HG02973 (cell line): ENCODE results near the gene UBE3C.

Experiments used
- ATAC-seq: cut with Tn5 transposase; IDR thresholded peaks from one replicate; pipeline ENCODE4 v1.9.1; 2021; ENCODE audit warnings: moderate library complexity; ENCODE audit not compliant: unreplicated experiment

The UBE3C gene

GRCh38 chr7:157168571-157168970, 29.8 kb downstream of the UBE3C start:
- ATAC-seq, result no peak

GRCh38 chr7:157176771-157177170, 38.0 kb downstream of the UBE3C start:
- ATAC-seq, result no peak

- no peak for ATAC-seq
Measured at GRCh38 chr7:157177333-157177982, 38.7 kb downstream of the UBE3C start.

- no peak for ATAC-seq
Measured at GRCh38 chr7:157177983-157178381, 39.3 kb downstream of the UBE3C start.

- ATAC-seq, result no peak
Measured at GRCh38 chr7:157183832-157184231, 45.1 kb downstream of the UBE3C start.

GRCh38 chr7:157188091-157188665, 49.5 kb downstream of the UBE3C start:
- no peak for ATAC-seq

- ATAC-seq, result no peak
Measured at GRCh38 chr7:157189405-157189804, 50.7 kb downstream of the UBE3C start.

- no peak for ATAC-seq
Measured at GRCh38 chr7:157192861-157193260, 54.1 kb downstream of the UBE3C start.

- no peak for ATAC-seq
Measured at GRCh38 chr7:157193274-157193673, 54.5 kb downstream of the UBE3C start.

- no peak for ATAC-seq
Measured at GRCh38 chr7:157194948-157195347, 56.2 kb downstream of the UBE3C start.

GRCh38 chr7:157195868-157196267, 57.1 kb downstream of the UBE3C start:
- ATAC-seq, result no peak

GRCh38 chr7:157204134-157204533, 65.4 kb downstream of the UBE3C start:
- ATAC-seq, result no peak

- no peak for ATAC-seq
Measured at GRCh38 chr7:157205438-157205837, 66.7 kb downstream of the UBE3C start.

GRCh38 chr7:157208571-157209413, 70.1 kb downstream of the UBE3C start:
- ATAC-seq, result no peak

- no peak for ATAC-seq
Measured at GRCh38 chr7:157210682-157211081, 72.0 kb downstream of the UBE3C start.

- no peak for ATAC-seq
Measured at GRCh38 chr7:157211690-157212089, 73.0 kb downstream of the UBE3C start.

- peak; percentile 89 for ATAC-seq
Measured at GRCh38 chr7:157219154-157219553, 80.4 kb downstream of the UBE3C start.

- no peak for ATAC-seq
Measured at GRCh38 chr7:157220916-157221569, 82.3 kb downstream of the UBE3C start.

- no peak for ATAC-seq
Measured at GRCh38 chr7:157222687-157223086, 84.0 kb downstream of the UBE3C start.

GRCh38 chr7:157224627-157225026, 85.9 kb downstream of the UBE3C start:
- ATAC-seq, result no peak

GRCh38 chr7:157228864-157229422, 90.2 kb downstream of the UBE3C start:
- ATAC-seq, result no peak
